H1 (cell line): ENCODE measurements around the gene SLC35B2. TPM values are rescaled to one million over a fixed set of nuclear protein-coding genes. Genes with fewer than 3 reads are reported as not detected.

ENCODE experiments used
- CTCF ChIA-PET: fragments of 300-600 bp; sonication (Branson Sonifier 250); formaldehyde crosslinking; loops from one replicate; lab custom pipeline; 2021; ENCODE audit not compliant: partially characterized antibody; lab: Charles Lee
- POLR2A ChIA-PET: fragments of 300-600 bp; sonication (Branson Sonifier 250); formaldehyde crosslinking; loops from one replicate; lab custom pipeline; 2021; ENCODE audit warnings: inconsistent platforms; ENCODE audit not compliant: partially characterized antibody; lab: Charles Lee
- DNase-seq, 2 experiments: peaks; one replicate each; pipeline versions ENCODE4 v3.0.0 to v3.0.0-alpha.2; 2010 to 2022; ENCODE audit warnings: low spot score in 2 of 2, low read depth in 1 of 2, mixed read lengths in 1 of 2
- FAIRE-seq: peaks from 2 replicates; lab custom pipeline; 2011; peaks lifted over from hg19 to GRCh38; lab: Jason Lieb, UNC
- H2AFZ ChIP-seq: 2 replicates; pipeline ENCODE4 v1.8.1; 2012; ENCODE audit warnings: low read length, inconsistent platforms
- H2AK5ac ChIP-seq: 2 replicates; pipeline ENCODE4 v1.6.1; 2013; ENCODE audit warnings: low read depth, low read length
- H2BK120ac ChIP-seq: replicated peaks from 2 replicates; pipeline ENCODE3; 2013; ENCODE audit warnings: low read depth, low read length, inconsistent platforms
- H2BK12ac ChIP-seq: 2 replicates; pipeline ENCODE4 v1.6.1; 2013; ENCODE audit warnings: low read depth, low read length
- H2BK15ac ChIP-seq: 2 replicates; pipeline ENCODE4 v1.6.1; 2013; ENCODE audit warnings: low read length
- H2BK20ac ChIP-seq: 2 replicates; pipeline ENCODE4 v1.6.1; 2013; ENCODE audit warnings: low read length
- H2BK5ac ChIP-seq: 2 replicates; pipeline ENCODE4 v1.6.1; 2013; ENCODE audit warnings: low read depth, low read length
- H3K14ac ChIP-seq: 2 replicates; pipeline ENCODE4 v1.6.1; 2013; ENCODE audit warnings: inconsistent platforms; ENCODE audit not compliant: insufficient read length
- H3K18ac ChIP-seq: 2 replicates; pipeline ENCODE4 v1.6.1; 2013; ENCODE audit warnings: low read length; ENCODE audit errors: extremely low read depth
- H3K23ac ChIP-seq: 2 replicates; pipeline ENCODE4 v1.6.1; 2013; ENCODE audit warnings: inconsistent platforms; ENCODE audit not compliant: insufficient read length
- H3K23me2 ChIP-seq: 2 replicates; pipeline ENCODE4 v1.6.1; 2013; ENCODE audit warnings: low read depth, low read length
- H3K27ac ChIP-seq: 2 replicates; pipeline ENCODE4 v1.6.1; 2011; ENCODE audit warnings: low read depth, low read length, inconsistent platforms
- H3K27me3 ChIP-seq, 4 experiments: replicated peaks in 1 of 4; 1 replicate in 1 of 4; 2 replicates in 3 of 4; pipeline versions ENCODE4 v1.6.1 to v1.8.1; 2011 to 2013; ENCODE audit warnings: low read length in 3 of 4, mild to moderate bottlenecking in 3 of 4, inconsistent platforms in 2 of 4, mixed read lengths in 2 of 4, moderate library complexity in 1 of 4; ENCODE audit not compliant: control insufficient read depth in 3 of 4, insufficient read depth in 3 of 4; ENCODE audit errors: extremely low read depth in 1 of 4
- H3K36me3 ChIP-seq, 4 experiments: 2 replicates each; pipeline versions ENCODE4 v1.6.1 to v1.8.1; 2011 to 2013; ENCODE audit warnings: mild to moderate bottlenecking in 4 of 4, low read length in 3 of 4, moderate library complexity in 2 of 4, control low read depth in 1 of 4, inconsistent platforms in 1 of 4; ENCODE audit not compliant: insufficient read depth in 4 of 4, control insufficient read depth in 2 of 4
- H3K4ac ChIP-seq: replicated peaks from 2 replicates; pipeline ENCODE3; 2013; ENCODE audit warnings: low read length, low read depth, mixed read lengths, inconsistent platforms; ENCODE audit not compliant: insufficient read length
- H3K4me1 ChIP-seq, 4 experiments: replicated peaks in 1 of 4; 1 replicate in 1 of 4; 2 replicates in 3 of 4; pipeline versions ENCODE4 v1.6.1 to v1.8.1; 2011 to 2013; ENCODE audit warnings: low read length in 3 of 4, inconsistent platforms in 2 of 4, mixed read lengths in 1 of 4; ENCODE audit not compliant: insufficient read depth in 4 of 4, control insufficient read depth in 3 of 4
- H3K4me2 ChIP-seq, 2 experiments: 2 replicates each; pipeline versions ENCODE4 v1.6.1 to v1.8.1; 2011 to 2013; ENCODE audit warnings: low read depth in 2 of 2, low read length in 2 of 2, control low read depth in 1 of 2, inconsistent platforms in 1 of 2, mild to moderate bottlenecking in 1 of 2; ENCODE audit not compliant: insufficient read depth in 1 of 2
- H3K4me3 ChIP-seq, 4 experiments: fragments of 200-600, 300-600 bp in 1 of 4; sonication (generic), shearing (Covaris generic), sonication (Bioruptor Twin) in 1 of 4; 2 replicates each; pipeline versions ENCODE4 v1.5.1 to v1.8.1; 2011 to 2016; ENCODE audit warnings: low read length in 4 of 4, low read depth in 3 of 4, control low read depth in 2 of 4, inconsistent platforms in 2 of 4, mild to moderate bottlenecking in 2 of 4, mixed read lengths in 1 of 4, moderate library complexity in 1 of 4; ENCODE audit not compliant: insufficient read depth in 2 of 4; ENCODE audit errors: extremely low read depth in 1 of 4
- H3K56ac ChIP-seq: replicated peaks from 2 replicates; pipeline ENCODE3; 2013; ENCODE audit warnings: low read depth, mild to moderate bottlenecking, mixed read lengths, low read length, inconsistent platforms; ENCODE audit not compliant: insufficient read length
- H3K79me1 ChIP-seq: 2 replicates; pipeline ENCODE4 v1.6.1; 2013; ENCODE audit warnings: low read depth, low read length, control low read depth
- H3K79me2 ChIP-seq, 2 experiments: 2 replicates each; pipeline versions ENCODE4 v1.6.1 to v1.8.1; 2012 to 2013; ENCODE audit warnings: low read length in 2 of 2, mild to moderate bottlenecking in 2 of 2, inconsistent platforms in 1 of 2; ENCODE audit not compliant: insufficient read depth in 2 of 2, control insufficient read depth in 1 of 2
- H3K9ac ChIP-seq, 4 experiments: replicated peaks in 1 of 4; 1 replicate in 1 of 4; 2 replicates in 3 of 4; pipeline versions ENCODE4 v1.6.1 to v1.8.1; 2011 to 2013; ENCODE audit warnings: low read depth in 3 of 4, low read length in 3 of 4, control low read depth in 2 of 4, mild to moderate bottlenecking in 2 of 4, moderate library complexity in 2 of 4, inconsistent platforms in 1 of 4; ENCODE audit errors: extremely low read depth in 1 of 4
- H3K9me3 ChIP-seq, 2 experiments: 2 replicates each; pipeline versions ENCODE4 v1.6.1 to v1.8.1; 2012 to 2013; ENCODE audit warnings: mild to moderate bottlenecking in 2 of 2, moderate library complexity in 2 of 2, control low read depth in 1 of 2, inconsistent platforms in 1 of 2, low read depth in 1 of 2, low read length in 1 of 2, mixed read lengths in 1 of 2; ENCODE audit not compliant: insufficient read depth in 2 of 2
- H4K20me1 ChIP-seq, 2 experiments: replicated peaks in 1 of 2; 2 replicates each; pipeline versions ENCODE3 to v1.8.1; 2011 to 2013; ENCODE audit warnings: inconsistent platforms in 2 of 2, low read length in 2 of 2, mild to moderate bottlenecking in 1 of 2; ENCODE audit not compliant: insufficient read depth in 2 of 2, control insufficient read depth in 1 of 2
- H4K5ac ChIP-seq: 2 replicates; pipeline ENCODE4 v1.6.1; 2013; ENCODE audit warnings: low read length, low read depth, mixed read lengths, inconsistent platforms; ENCODE audit not compliant: insufficient read length
- H4K8ac ChIP-seq: 2 replicates; pipeline ENCODE4 v1.8.0; 2013; ENCODE audit warnings: mild to moderate bottlenecking, moderate library complexity, low read length, inconsistent platforms; ENCODE audit not compliant: insufficient read depth; ENCODE audit errors: extremely low read depth
- H4K91ac ChIP-seq: replicated peaks from 2 replicates; pipeline ENCODE3; 2013; ENCODE audit warnings: low read length, mixed read lengths, inconsistent platforms; ENCODE audit not compliant: insufficient read length
- BRCA1 ChIP-seq: IDR thresholded peaks from 2 replicates; pipeline ENCODE4 v1.6.1; 2012; ENCODE audit warnings: low read depth, low read length, improper control_type of control experiment
- CHD2 ChIP-seq: IDR thresholded peaks from 2 replicates; pipeline ENCODE4 v1.6.1; 2012; ENCODE audit warnings: low read length, improper control_type of control experiment
- EZH2 ChIP-seq: fragments of 200-600 bp; sonication (generic); IDR thresholded peaks from 2 replicates; pipeline ENCODE4 v1.7.1; 2012; ENCODE audit warnings: low read depth, mild to moderate bottlenecking, moderate library complexity, low read length, inconsistent platforms; ENCODE audit not compliant: severe bottlenecking
- HDAC6 ChIP-seq: IDR thresholded peaks from one replicate; pipeline ENCODE4 v1.7.1; 2012; ENCODE audit warnings: low read depth, mild to moderate bottlenecking, inconsistent platforms, low read length, moderate library complexity
- JUND ChIP-seq: IDR thresholded peaks from 2 replicates; pipeline ENCODE4 v1.6.1; 2011; ENCODE audit warnings: mild to moderate bottlenecking, improper control_type of control experiment, low read length
- KDM5A ChIP-seq: fragments of 200-600 bp; IDR thresholded peaks from 2 replicates; pipeline ENCODE4 v1.7.1; 2012; ENCODE audit warnings: mild to moderate bottlenecking, low read length, inconsistent platforms, mixed read lengths
- PHF8 ChIP-seq: fragments of 200-600 bp; sonication (generic); conservative IDR thresholded peaks from 2 replicates; pipeline ENCODE4 v1.7.1; 2012; ENCODE audit warnings: low read depth, mild to moderate bottlenecking, inconsistent platforms, low read length, moderate library complexity
- POLR2A ChIP-seq, 2 experiments: IDR thresholded peaks; 1 replicate in 1 of 2; 2 replicates in 1 of 2; pipeline ENCODE4 v1.6.1; 2011; ENCODE audit warnings: low read depth in 2 of 2, low read length in 2 of 2, mild to moderate bottlenecking in 2 of 2; ENCODE audit errors: control extremely low read depth in 1 of 2
- POLR2AphosphoS5 ChIP-seq: IDR thresholded peaks from 2 replicates; pipeline ENCODE4 v1.6.1; 2011; ENCODE audit warnings: low read depth, low read length
- SIRT6 ChIP-seq: IDR thresholded peaks from one replicate; pipeline ENCODE4 v1.7.1; 2012; ENCODE audit warnings: low read length, inconsistent platforms
- TEAD4 ChIP-seq: IDR thresholded peaks from 2 replicates; pipeline ENCODE4 v1.6.1; 2012; ENCODE audit warnings: low read depth, low read length, inconsistent platforms, mixed read lengths
- whole genome bisulfite sequencing, 2 experiments: shearing (Covaris generic) in 1 of 2; methylation state at CpG; one replicate each; pipeline versions ENCODE4 v1.1.6 to v1.1.7; 2013 to 2015; ENCODE audit warnings: low lambda C conversion rate in 2 of 2, mixed read lengths in 2 of 2, inconsistent platforms in 1 of 2, low coverage in 1 of 2, missing lambda C conversion rate in 1 of 2; ENCODE audit not compliant: insufficient replicate concordance in 2 of 2, insufficient coverage in 1 of 2, insufficient read length in 1 of 2; ENCODE audit errors: extremely low coverage in 1 of 2, missing lambda C conversion rate in 1 of 2; 5-methylcytosine and 5-hydroxymethylcytosine counted together
- polyA plus RNA-seq, 7 experiments: library from polyadenylated mRNA; depleted of rRNA in 3 of 7; stranded (reverse) in 5 of 7; unstranded in 2 of 7; fragments of >200 nt in 5 of 7; fragments of 200-250 nt in 2 of 7; gene quantifications; 1 replicate in 5 of 7; 2 replicates in 1 of 7; 4 replicates in 1 of 7; pipeline versions ENCODE4 v1.2.1 to v1.2.3, GENCODE V29; 2011 to 2013; ENCODE audit warnings: missing spikeins in 2 of 7, mixed read lengths in 2 of 7
- total RNA-seq: library from RNA; stranded (reverse); fragmentation: NEBNext Ultra II Directional; extraction: Animal tissue kit (Norgen Biotek cat#: 25700); gene quantifications from 2 replicates; pipeline ENCODE4 v1.2.1, GENCODE V29; 2021

The SLC35B2 gene
- total and polyA plus RNA-seq, 2 of the 8 experiments (the other 6 are each of a cell fraction or from before 2014, with no cell fraction given) = 29.5 to 65.0 TPM

- H3K56ac ChIP-seq = no peak overlapping the region
- CTCF ChIA-PET = interaction anchor here (1.0 to 19.0 kb wide), 12 partner anchors 8 to 179 kb away, joined by 3 to 330 read pairs (median 4); partner anchors contain the start of genes AARS2 and SLC35B2
- 96% methylated on average over 55 of the region's 59 CpGs; no CpG with 5 or more reads in 1 of the 2 experiments for WGBS, 2 experiments
- no peak overlapping the region for H2AK5ac ChIP-seq
- no peak overlapping the region for H2BK5ac ChIP-seq
- no peaks in the 10 kb centered on the region for H3K79me2 ChIP-seq
- H2BK20ac ChIP-seq = no peak overlapping the region
- H3K27me3 ChIP-seq = peaks cover 0 to 3% (median 0%) of the 10 kb centered on the region in 4 experiments; a peak in 1 of 7 replicates
- no peak overlapping the region for H3K4me2 ChIP-seq
- H3K36me3 ChIP-seq = peaks cover 0 to 9% (median 3%) of the 10 kb centered on the region in 4 experiments; a peak in 4 of 8 replicates
- no peak overlapping the region for H4K5ac ChIP-seq
- TF ChIP-seq POLR2AphosphoS5 (no peak), HDAC6 (no peak), SIRT6 (no peak), PHF8 (no peak), BRCA1 (no peak), CHD2 (no peak), POLR2A (IDR thresholded peaks at IDR 0.05; ENCODE audit: control extremely low read depth in 1 of 2, low read depth in 2 of 2, low read length in 2 of 2) (no peak), EZH2 (no peak), JUND (no peak), TEAD4 (no peak), KDM5A (no peak)
- TF ChIP-seq, all 59 proteins: peak for 0
- Histone ChIP-seq H4K8ac (no peak overlapping the region), H3K14ac (no peak overlapping the region), H3K23me2 (peaks cover 2% of the 10 kb centered on the region; the same call in 1 of the 2 replicates), H2BK12ac (peak overlapping the region; percentile 9; the same call in 1 of the 2 replicates), H4K91ac (no peak overlapping the region), H2AFZ (no peak overlapping the region), H4K20me1 (peaks cover 0 to 8% of the 10 kb centered on the region in 2 experiments), H3K9me3 (no peaks in the 10 kb centered on the region), H3K79me1 (no peaks in the 10 kb centered on the region; the same call in 1 of the 2 replicates), H2BK15ac (no peak overlapping the region), H3K18ac (no peak overlapping the region), H3K23ac (no peak overlapping the region), H3K4ac (no peak overlapping the region), H3K9ac (no peak overlapping the region), H3K4me3 (no peak overlapping the region), H3K27ac (no peak overlapping the region), H2BK120ac (no peak overlapping the region), H3K4me1 (peaks cover 5 to 17% (median 9%) of the 10 kb centered on the region in 4 experiments)
- POLR2A ChIA-PET = interaction anchor here (0.6 to 4.8 kb wide), 9 partner anchors 11 to 38 kb away, joined by 3 to 26 read pairs (median 3); partner anchors contain the start of genes AARS2, HSP90AB1 and SLC35B2
- FAIRE-seq (no peak), DNase-seq (no peak)
Measured at GRCh38 chr6:44275271-44275748, 18.0 kb upstream of the SLC35B2 start.
